MM.1S (cell line): ENCODE measurements around the gene B4GALT7.
"Not testable (repeated sequence)": the region's sequence is repeated elsewhere in the genome, so short reads cannot be mapped to it uniquely, and the experiment has no call there.

ENCODE experiments used
- DNase-seq: peaks from one replicate; pipeline ENCODE4 v3.0.0-alpha.2; 2015
- H2AFZ ChIP-seq: fragments of 300-600 bp; sonication (generic); 2 replicates; pipeline ENCODE4 v1.6.0; 2016; ENCODE audit warnings: antibody characterized with exemption, low read length
- H3F3A ChIP-seq: fragments of 300-600 bp; sonication (generic); 2 replicates; pipeline ENCODE4 v1.6.1; 2016; ENCODE audit warnings: mild to moderate bottlenecking, antibody characterized with exemption, low read length, moderate library complexity, mixed read lengths; ENCODE audit not compliant: insufficient read depth
- H3K27ac ChIP-seq: fragments of 300-600 bp; sonication (generic); 2 replicates; pipeline ENCODE4 v1.5.1; 2016; ENCODE audit warnings: mild to moderate bottlenecking, low read length
- H3K27me3 ChIP-seq: fragments of 300-600 bp; sonication (generic); replicated peaks from 2 replicates; pipeline ENCODE4 v1.6.0; 2016; ENCODE audit warnings: low read length; ENCODE audit not compliant: insufficient read depth
- H3K36me3 ChIP-seq: fragments of 300-600 bp; sonication (generic); replicated peaks from 2 replicates; pipeline ENCODE4 v1.6.1; 2016; ENCODE audit warnings: mild to moderate bottlenecking, low read length, mixed read lengths; ENCODE audit not compliant: insufficient read depth
- H3K4me1 ChIP-seq: fragments of 300-600 bp; sonication (generic); 2 replicates; pipeline ENCODE4 v1.6.1; 2016; ENCODE audit warnings: low read length, mixed read lengths
- H3K4me2 ChIP-seq: fragments of 300-600 bp; sonication (generic); 2 replicates; pipeline ENCODE4 v1.6.0; 2016; ENCODE audit warnings: low read depth, low read length
- H3K4me3 ChIP-seq: fragments of 300-600 bp; sonication (generic); 2 replicates; pipeline ENCODE4 v1.5.1; 2016; ENCODE audit warnings: low read length, mixed read lengths
- H3K79me2 ChIP-seq: fragments of 300-600 bp; sonication (generic); 2 replicates; pipeline ENCODE4 v1.6.1; 2016; ENCODE audit warnings: mixed run types, low read length, mixed read lengths
- H3K9ac ChIP-seq: fragments of 300-600 bp; sonication (generic); 2 replicates; pipeline ENCODE4 v1.6.1; 2016; ENCODE audit warnings: low read length, mixed read lengths
- H3K9me2 ChIP-seq: fragments of 300-600 bp; sonication (generic); replicated peaks from 2 replicates; pipeline ENCODE4 v1.6.1; 2016; ENCODE audit warnings: mild to moderate bottlenecking, low read length, mixed read lengths; ENCODE audit not compliant: insufficient read depth
- H3K9me3 ChIP-seq: fragments of 300-600 bp; sonication (generic); replicated peaks from 2 replicates; pipeline ENCODE4 v1.6.1; 2016; ENCODE audit warnings: mild to moderate bottlenecking, low read length, mixed read lengths; ENCODE audit not compliant: insufficient read depth
- H4K20me1 ChIP-seq: fragments of 300-600 bp; sonication (generic); 2 replicates; pipeline ENCODE4 v1.6.1; 2016; ENCODE audit warnings: mild to moderate bottlenecking, low read length, moderate library complexity, mixed read lengths; ENCODE audit not compliant: insufficient read depth
- CTCF ChIP-seq: fragments of 300-600 bp; sonication (generic); IDR thresholded peaks from 2 replicates; pipeline ENCODE4 v1.5.1; 2016; ENCODE audit warnings: antibody characterized with exemption, low read length, mixed read lengths
- EZH2 ChIP-seq: fragments of 300-600 bp; sonication (generic); optimal IDR thresholded peaks from 2 replicates; pipeline ENCODE3; 2017; ENCODE audit warnings: low read depth, mild to moderate bottlenecking, antibody characterized with exemption, low read length, mixed read lengths
- EZH2phosphoT487 ChIP-seq: fragments of 300-600 bp; sonication (generic); IDR thresholded peaks from 2 replicates; pipeline ENCODE4 v1.6.1; 2018; ENCODE audit warnings: antibody characterized with exemption, low read length

The B4GALT7 gene

DNA sequence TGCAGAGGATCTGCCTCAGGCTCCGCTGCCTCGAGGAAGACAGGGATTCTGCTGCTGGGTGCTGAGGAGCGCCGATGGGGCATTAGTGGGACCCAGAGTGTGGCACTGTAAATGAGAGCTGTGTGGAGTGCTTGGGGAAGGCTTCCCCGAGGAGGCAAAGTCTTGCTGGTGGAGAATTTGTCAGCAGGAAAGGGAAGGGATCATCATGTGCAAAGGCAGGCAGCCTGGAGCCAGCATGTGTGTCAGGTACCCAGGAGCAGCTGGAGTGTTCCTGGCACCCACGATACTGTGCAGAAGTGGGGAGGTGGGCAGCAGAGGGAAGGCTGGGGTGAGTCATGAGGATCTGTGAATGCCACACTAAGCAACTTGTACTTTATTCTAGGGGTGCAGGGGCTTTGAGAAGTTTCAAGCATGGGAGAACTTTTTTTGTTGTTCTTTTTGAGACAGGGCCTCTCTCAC is 12.3 kb downstream of the B4GALT7 start:
- no peak for DNase-seq
- no peak overlapping the region for H2AFZ ChIP-seq
- no peaks in the 10 kb centered on the region for H3K79me2 ChIP-seq
- H3K9me2 ChIP-seq = no peaks in the 10 kb centered on the region
- H3K9me3 ChIP-seq = no peaks in the 10 kb centered on the region
- H3K4me1 ChIP-seq = no peaks in the 10 kb centered on the region
- no peaks in the 10 kb centered on the region for H3K27me3 ChIP-seq
- no peak overlapping the region for H3K4me3 ChIP-seq
- no peak overlapping the region for H3K27ac ChIP-seq
- no peaks in the 10 kb centered on the region for H4K20me1 ChIP-seq
- H3K9ac ChIP-seq = no peak overlapping the region
- H3K36me3 ChIP-seq = no peaks in the 10 kb centered on the region
- no peaks in the 10 kb centered on the region for H3F3A ChIP-seq
- no peak overlapping the region for H3K4me2 ChIP-seq
- TF ChIP-seq CTCF (no peak), EZH2phosphoT487 (no peak), EZH2 (no peak)

DNA sequence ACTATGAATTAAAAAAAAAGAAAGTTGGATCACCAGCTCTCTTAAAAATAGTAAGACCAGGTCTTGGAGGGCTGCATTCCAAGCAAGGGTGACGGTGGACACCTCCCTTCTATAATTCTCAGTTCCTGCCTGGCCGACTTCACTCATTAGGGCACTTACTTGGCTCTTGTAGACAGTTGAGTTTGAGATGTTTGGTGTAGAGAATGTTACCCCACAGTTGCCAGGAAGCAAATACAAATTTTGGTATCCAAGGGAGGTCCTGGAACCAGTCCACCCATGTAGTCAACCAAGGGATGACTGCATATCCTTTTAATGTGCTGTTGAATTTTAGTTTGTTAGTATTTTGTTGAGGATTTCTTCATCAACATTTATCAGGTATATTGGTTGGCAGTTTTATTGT is 20.6 kb downstream of the B4GALT7 start:
- Histone ChIP-seq H3K27me3 (no peaks in the 10 kb centered on the region), H2AFZ (no peak overlapping the region), H4K20me1 (no peaks in the 10 kb centered on the region), H3F3A (no peaks in the 10 kb centered on the region), H3K4me2 (no peak overlapping the region), H3K4me1 (no peaks in the 10 kb centered on the region), H3K9me2 (no peaks in the 10 kb centered on the region), H3K9ac (no peak overlapping the region), H3K36me3 (no peaks in the 10 kb centered on the region), H3K9me3 (no peaks in the 10 kb centered on the region), H3K79me2 (no peaks in the 10 kb centered on the region), H3K27ac (no peak overlapping the region), H3K4me3 (no peak overlapping the region)
- DNase-seq = no peak
- no peak for TF ChIP-seq EZH2phosphoT487
- no peak for TF ChIP-seq CTCF
- TF ChIP-seq EZH2 = no peak

GRCh38 chr5:177624172-177624571 is 24.2 kb downstream of the B4GALT7 start:
- not testable (repeated sequence) for H3F3A ChIP-seq, H3K4me3 ChIP-seq, H3K36me3 ChIP-seq, H3K9me3 ChIP-seq, H2AFZ ChIP-seq, H3K79me2 ChIP-seq, H3K9me2 ChIP-seq, DNase-seq, H3K4me2 ChIP-seq, H4K20me1 ChIP-seq, H3K27ac ChIP-seq, H3K9ac ChIP-seq, H3K27me3 ChIP-seq, H3K4me1 ChIP-seq

- H2AFZ ChIP-seq = not testable (repeated sequence)
These were observed 30.3 kb downstream of the B4GALT7 start for GRCh38 chr5:177630186-177630585.

DNA sequence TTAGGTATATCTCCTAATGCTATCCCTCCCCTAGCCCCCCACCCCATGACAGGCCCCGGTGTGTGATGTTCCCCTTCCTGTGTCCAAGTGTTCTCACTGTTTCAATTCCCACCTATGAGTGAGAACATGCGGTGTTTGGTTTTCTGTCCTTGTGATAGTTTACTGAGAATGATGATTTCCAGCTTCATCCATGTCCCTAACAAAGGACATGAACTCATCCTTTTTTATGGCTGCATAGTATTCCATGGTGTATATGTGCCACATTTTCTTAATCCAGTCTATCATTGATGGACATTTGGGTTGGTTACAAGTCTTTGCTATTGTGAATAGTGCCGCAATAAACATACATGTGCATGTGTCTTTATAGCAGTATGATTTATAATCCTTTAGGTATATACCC is 35.0 kb downstream of the B4GALT7 start:
- H3K9ac ChIP-seq, H4K20me1 ChIP-seq, H3K4me2 ChIP-seq, H3K79me2 ChIP-seq, H3K4me3 ChIP-seq, DNase-seq, H3K4me1 ChIP-seq, H3K27me3 ChIP-seq, H3K9me3 ChIP-seq, H3F3A ChIP-seq, H3K9me2 ChIP-seq, H2AFZ ChIP-seq, H3K27ac ChIP-seq, H3K36me3 ChIP-seq: not testable (repeated sequence)

More at GRCh38 chr5:177630186-177630585, 30.3 kb downstream of the B4GALT7 start:
- H3K4me3 ChIP-seq, H3K4me1 ChIP-seq, H3K27me3 ChIP-seq, H3K4me2 ChIP-seq, H3F3A ChIP-seq, H3K27ac ChIP-seq, H3K9me3 ChIP-seq, H3K9me2 ChIP-seq, DNase-seq, H3K36me3 ChIP-seq, H4K20me1 ChIP-seq, H3K9ac ChIP-seq, H3K79me2 ChIP-seq: not testable (repeated sequence)

- H3K4me3 ChIP-seq, H3K9me2 ChIP-seq, H3K27ac ChIP-seq, H3K27me3 ChIP-seq, H3F3A ChIP-seq, H2AFZ ChIP-seq, H4K20me1 ChIP-seq, H3K9ac ChIP-seq, H3K9me3 ChIP-seq, DNase-seq, H3K4me1 ChIP-seq, H3K79me2 ChIP-seq, H3K36me3 ChIP-seq, H3K4me2 ChIP-seq: not testable (repeated sequence)
These were observed 45.5 kb downstream of the B4GALT7 start for GRCh38 chr5:177645462-177645861.

DNA sequence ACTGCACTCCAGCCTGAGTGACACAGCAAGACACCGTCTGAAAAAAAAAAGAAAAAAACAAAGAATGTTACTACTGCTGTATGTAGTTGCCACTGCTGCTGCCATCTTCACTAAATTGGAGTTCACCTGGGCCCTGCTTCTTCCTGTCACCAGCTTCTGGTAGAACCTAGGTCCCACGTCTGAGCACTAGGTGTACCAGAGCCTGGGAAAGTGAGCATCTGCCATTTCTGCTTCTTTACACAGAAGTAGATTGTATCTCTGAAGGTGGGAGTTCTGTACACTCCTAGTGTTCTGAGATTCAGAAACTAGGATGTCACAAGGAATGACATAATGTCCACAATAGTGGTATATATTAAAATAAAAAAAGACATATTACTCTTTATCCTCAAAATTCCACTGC is 51.3 kb downstream of the B4GALT7 start:
- DNase-seq, H3K9ac ChIP-seq, H3K36me3 ChIP-seq, H4K20me1 ChIP-seq, H3K9me3 ChIP-seq, H3K4me2 ChIP-seq, H3F3A ChIP-seq, H3K4me1 ChIP-seq, H3K27ac ChIP-seq, H3K79me2 ChIP-seq, H3K4me3 ChIP-seq, H3K27me3 ChIP-seq, H2AFZ ChIP-seq, H3K9me2 ChIP-seq: not testable (repeated sequence)
